H1 (cell line): ENCODE measurements around the gene PDE1C. TPM values are rescaled to one million over a fixed set of nuclear protein-coding genes. Genes with fewer than 3 reads are reported as not detected.

Source experiments
- CTCF ChIA-PET: fragments of 300-600 bp; sonication (Branson Sonifier 250); formaldehyde crosslinking; loops from one replicate; lab custom pipeline; 2021; ENCODE audit not compliant: partially characterized antibody; lab: Charles Lee
- POLR2A ChIA-PET: fragments of 300-600 bp; sonication (Branson Sonifier 250); formaldehyde crosslinking; loops from one replicate; lab custom pipeline; 2021; ENCODE audit warnings: inconsistent platforms; ENCODE audit not compliant: partially characterized antibody; lab: Charles Lee
- DNase-seq, 2 experiments: peaks; one replicate each; pipeline versions ENCODE4 v3.0.0 to v3.0.0-alpha.2; 2010 to 2022; ENCODE audit warnings: low spot score in 2 of 2, low read depth in 1 of 2, mixed read lengths in 1 of 2
- FAIRE-seq: peaks from 2 replicates; lab custom pipeline; 2011; peaks lifted over from hg19 to GRCh38; lab: Jason Lieb, UNC
- H2AFZ ChIP-seq: 2 replicates; pipeline ENCODE4 v1.8.1; 2012; ENCODE audit warnings: low read length, inconsistent platforms
- H2AK5ac ChIP-seq: 2 replicates; pipeline ENCODE4 v1.6.1; 2013; ENCODE audit warnings: low read depth, low read length
- H2BK120ac ChIP-seq: replicated peaks from 2 replicates; pipeline ENCODE3; 2013; ENCODE audit warnings: low read depth, low read length, inconsistent platforms
- H2BK12ac ChIP-seq: 2 replicates; pipeline ENCODE4 v1.6.1; 2013; ENCODE audit warnings: low read depth, low read length
- H2BK15ac ChIP-seq: 2 replicates; pipeline ENCODE4 v1.6.1; 2013; ENCODE audit warnings: low read length
- H2BK20ac ChIP-seq: 2 replicates; pipeline ENCODE4 v1.6.1; 2013; ENCODE audit warnings: low read length
- H2BK5ac ChIP-seq: 2 replicates; pipeline ENCODE4 v1.6.1; 2013; ENCODE audit warnings: low read depth, low read length
- H3K14ac ChIP-seq: 2 replicates; pipeline ENCODE4 v1.6.1; 2013; ENCODE audit warnings: inconsistent platforms; ENCODE audit not compliant: insufficient read length
- H3K18ac ChIP-seq: 2 replicates; pipeline ENCODE4 v1.6.1; 2013; ENCODE audit warnings: low read length; ENCODE audit errors: extremely low read depth
- H3K23ac ChIP-seq: 2 replicates; pipeline ENCODE4 v1.6.1; 2013; ENCODE audit warnings: inconsistent platforms; ENCODE audit not compliant: insufficient read length
- H3K23me2 ChIP-seq: 2 replicates; pipeline ENCODE4 v1.6.1; 2013; ENCODE audit warnings: low read depth, low read length
- H3K27ac ChIP-seq: 2 replicates; pipeline ENCODE4 v1.6.1; 2011; ENCODE audit warnings: low read depth, low read length, inconsistent platforms
- H3K27me3 ChIP-seq, 4 experiments: replicated peaks in 1 of 4; 1 replicate in 1 of 4; 2 replicates in 3 of 4; pipeline versions ENCODE4 v1.6.1 to v1.8.1; 2011 to 2013; ENCODE audit warnings: low read length in 3 of 4, mild to moderate bottlenecking in 3 of 4, inconsistent platforms in 2 of 4, mixed read lengths in 2 of 4, moderate library complexity in 1 of 4; ENCODE audit not compliant: control insufficient read depth in 3 of 4, insufficient read depth in 3 of 4; ENCODE audit errors: extremely low read depth in 1 of 4
- H3K36me3 ChIP-seq, 4 experiments: 2 replicates each; pipeline versions ENCODE4 v1.6.1 to v1.8.1; 2011 to 2013; ENCODE audit warnings: mild to moderate bottlenecking in 4 of 4, low read length in 3 of 4, moderate library complexity in 2 of 4, control low read depth in 1 of 4, inconsistent platforms in 1 of 4; ENCODE audit not compliant: insufficient read depth in 4 of 4, control insufficient read depth in 2 of 4
- H3K4ac ChIP-seq: replicated peaks from 2 replicates; pipeline ENCODE3; 2013; ENCODE audit warnings: low read length, low read depth, mixed read lengths, inconsistent platforms; ENCODE audit not compliant: insufficient read length
- H3K4me1 ChIP-seq, 4 experiments: replicated peaks in 1 of 4; 1 replicate in 1 of 4; 2 replicates in 3 of 4; pipeline versions ENCODE4 v1.6.1 to v1.8.1; 2011 to 2013; ENCODE audit warnings: low read length in 3 of 4, inconsistent platforms in 2 of 4, mixed read lengths in 1 of 4; ENCODE audit not compliant: insufficient read depth in 4 of 4, control insufficient read depth in 3 of 4
- H3K4me2 ChIP-seq, 2 experiments: 2 replicates each; pipeline versions ENCODE4 v1.6.1 to v1.8.1; 2011 to 2013; ENCODE audit warnings: low read depth in 2 of 2, low read length in 2 of 2, control low read depth in 1 of 2, inconsistent platforms in 1 of 2, mild to moderate bottlenecking in 1 of 2; ENCODE audit not compliant: insufficient read depth in 1 of 2
- H3K4me3 ChIP-seq, 4 experiments: fragments of 200-600, 300-600 bp in 1 of 4; sonication (generic), shearing (Covaris generic), sonication (Bioruptor Twin) in 1 of 4; 2 replicates each; pipeline versions ENCODE4 v1.5.1 to v1.8.1; 2011 to 2016; ENCODE audit warnings: low read length in 4 of 4, low read depth in 3 of 4, control low read depth in 2 of 4, inconsistent platforms in 2 of 4, mild to moderate bottlenecking in 2 of 4, mixed read lengths in 1 of 4, moderate library complexity in 1 of 4; ENCODE audit not compliant: insufficient read depth in 2 of 4; ENCODE audit errors: extremely low read depth in 1 of 4
- H3K56ac ChIP-seq: replicated peaks from 2 replicates; pipeline ENCODE3; 2013; ENCODE audit warnings: low read depth, mild to moderate bottlenecking, mixed read lengths, low read length, inconsistent platforms; ENCODE audit not compliant: insufficient read length
- H3K79me1 ChIP-seq: 2 replicates; pipeline ENCODE4 v1.6.1; 2013; ENCODE audit warnings: low read depth, low read length, control low read depth
- H3K79me2 ChIP-seq, 2 experiments: 2 replicates each; pipeline versions ENCODE4 v1.6.1 to v1.8.1; 2012 to 2013; ENCODE audit warnings: low read length in 2 of 2, mild to moderate bottlenecking in 2 of 2, inconsistent platforms in 1 of 2; ENCODE audit not compliant: insufficient read depth in 2 of 2, control insufficient read depth in 1 of 2
- H3K9ac ChIP-seq, 4 experiments: replicated peaks in 1 of 4; 1 replicate in 1 of 4; 2 replicates in 3 of 4; pipeline versions ENCODE4 v1.6.1 to v1.8.1; 2011 to 2013; ENCODE audit warnings: low read depth in 3 of 4, low read length in 3 of 4, control low read depth in 2 of 4, mild to moderate bottlenecking in 2 of 4, moderate library complexity in 2 of 4, inconsistent platforms in 1 of 4; ENCODE audit errors: extremely low read depth in 1 of 4
- H3K9me3 ChIP-seq, 2 experiments: 2 replicates each; pipeline versions ENCODE4 v1.6.1 to v1.8.1; 2012 to 2013; ENCODE audit warnings: mild to moderate bottlenecking in 2 of 2, moderate library complexity in 2 of 2, control low read depth in 1 of 2, inconsistent platforms in 1 of 2, low read depth in 1 of 2, low read length in 1 of 2, mixed read lengths in 1 of 2; ENCODE audit not compliant: insufficient read depth in 2 of 2
- H4K20me1 ChIP-seq, 2 experiments: replicated peaks in 1 of 2; 2 replicates each; pipeline versions ENCODE3 to v1.8.1; 2011 to 2013; ENCODE audit warnings: inconsistent platforms in 2 of 2, low read length in 2 of 2, mild to moderate bottlenecking in 1 of 2; ENCODE audit not compliant: insufficient read depth in 2 of 2, control insufficient read depth in 1 of 2
- H4K5ac ChIP-seq: 2 replicates; pipeline ENCODE4 v1.6.1; 2013; ENCODE audit warnings: low read length, low read depth, mixed read lengths, inconsistent platforms; ENCODE audit not compliant: insufficient read length
- H4K8ac ChIP-seq: 2 replicates; pipeline ENCODE4 v1.8.0; 2013; ENCODE audit warnings: mild to moderate bottlenecking, moderate library complexity, low read length, inconsistent platforms; ENCODE audit not compliant: insufficient read depth; ENCODE audit errors: extremely low read depth
- H4K91ac ChIP-seq: replicated peaks from 2 replicates; pipeline ENCODE3; 2013; ENCODE audit warnings: low read length, mixed read lengths, inconsistent platforms; ENCODE audit not compliant: insufficient read length
- EGR1 ChIP-seq: IDR thresholded peaks from 2 replicates; pipeline ENCODE4 v1.6.1; 2011; ENCODE audit warnings: low read depth, low read length, borderline replicate concordance
- WGBS, 2 experiments: shearing (Covaris generic) in 1 of 2; methylation state at CpG; one replicate each; pipeline versions ENCODE4 v1.1.6 to v1.1.7; 2013 to 2015; ENCODE audit warnings: low lambda C conversion rate in 2 of 2, mixed read lengths in 2 of 2, inconsistent platforms in 1 of 2, low coverage in 1 of 2, missing lambda C conversion rate in 1 of 2; ENCODE audit not compliant: insufficient replicate concordance in 2 of 2, insufficient coverage in 1 of 2, insufficient read length in 1 of 2; ENCODE audit errors: extremely low coverage in 1 of 2, missing lambda C conversion rate in 1 of 2; 5-methylcytosine and 5-hydroxymethylcytosine counted together
- polyA plus RNA-seq, 7 experiments: library from polyadenylated mRNA; depleted of rRNA in 3 of 7; stranded (reverse) in 5 of 7; unstranded in 2 of 7; fragments of >200 nt in 5 of 7; fragments of 200-250 nt in 2 of 7; gene quantifications; 1 replicate in 5 of 7; 2 replicates in 1 of 7; 4 replicates in 1 of 7; pipeline versions ENCODE4 v1.2.1 to v1.2.3, GENCODE V29; 2011 to 2013; ENCODE audit warnings: missing spikeins in 2 of 7, mixed read lengths in 2 of 7
- total RNA-seq: library from RNA; stranded (reverse); fragmentation: NEBNext Ultra II Directional; extraction: Animal tissue kit (Norgen Biotek cat#: 25700); gene quantifications from 2 replicates; pipeline ENCODE4 v1.2.1, GENCODE V29; 2021

PDE1C gene
- total and polyA plus RNA-seq, 2 of the 8 experiments (the other 6 are each of a cell fraction or from before 2014, with no cell fraction given), result 0.11 to 1.1 TPM

GRCh38 chr7:31716355-31716754 lies 353.9 kb downstream of the PDE1C start:
- no peaks in the 10 kb centered on the region for H3K4me1 ChIP-seq
- H3K27me3 ChIP-seq, result peaks cover 0 to 4% (median 0%) of the 10 kb centered on the region in 4 experiments; a peak in 2 of 7 replicates
- no peak overlapping the region for H2AFZ ChIP-seq
- no peak for FAIRE-seq
- no peak overlapping the region for H4K91ac ChIP-seq
- no peak overlapping the region for H4K5ac ChIP-seq
- H3K9me3 ChIP-seq, result peaks cover 17 to 21% of the 10 kb centered on the region in 2 experiments; a peak in 3 of 4 replicates
- DNase-seq, result no peak
- H2AK5ac ChIP-seq, result no peak overlapping the region
- no peaks in the 10 kb centered on the region for H3K79me1 ChIP-seq
- ChIA-PET POLR2A (no interaction called here), CTCF (interaction anchor here (1.2 to 1.6 kb wide), 3 partner anchors 10 to 14 kb away, joined by 3 to 4 read pairs (median 4); no protein-coding TSS in a partner anchor)
- H3K79me2 ChIP-seq, result no peaks in the 10 kb centered on the region
- no peak overlapping the region for H4K8ac ChIP-seq
- H3K4me2 ChIP-seq, result no peak overlapping the region
- no peaks in the 10 kb centered on the region for H3K23me2 ChIP-seq
- no peak overlapping the region for H3K14ac ChIP-seq
- H3K4ac ChIP-seq, result no peak overlapping the region
- no peak overlapping the region for H3K9ac ChIP-seq
- H2BK12ac ChIP-seq, result no peak overlapping the region
- no peak overlapping the region for H3K18ac ChIP-seq
- no peaks in the 10 kb centered on the region for H4K20me1 ChIP-seq
- no peak overlapping the region for H3K27ac ChIP-seq
- H3K36me3 ChIP-seq, result no peaks in the 10 kb centered on the region
- no peak overlapping the region for H3K4me3 ChIP-seq
- no peak overlapping the region for H2BK15ac ChIP-seq
- H2BK5ac ChIP-seq, result no peak overlapping the region
- H3K56ac ChIP-seq, result no peak overlapping the region
- no peak overlapping the region for H2BK20ac ChIP-seq
- no peak overlapping the region for H3K23ac ChIP-seq
- no peak overlapping the region for H2BK120ac ChIP-seq
- WGBS, 2 experiments, result 92% methylated on average over 1 of the region's 1 CpG; no CpG with 5 or more reads in 1 of the 2 experiments
- no peak for TF ChIP-seq EGR1
